GM12872 (cell line): ENCODE data around the gene PMIS2.

Source experiments
- TF ChIP-seq, protein P1 (sequence below): IDR thresholded peaks from 3 replicates; pipeline ENCODE4 v1.5.1; 2011; ENCODE audit warnings: low read depth, mild to moderate bottlenecking, low read length, moderate library complexity; ENCODE audit not compliant: insufficient read depth

Gene PMIS2

DNA sequence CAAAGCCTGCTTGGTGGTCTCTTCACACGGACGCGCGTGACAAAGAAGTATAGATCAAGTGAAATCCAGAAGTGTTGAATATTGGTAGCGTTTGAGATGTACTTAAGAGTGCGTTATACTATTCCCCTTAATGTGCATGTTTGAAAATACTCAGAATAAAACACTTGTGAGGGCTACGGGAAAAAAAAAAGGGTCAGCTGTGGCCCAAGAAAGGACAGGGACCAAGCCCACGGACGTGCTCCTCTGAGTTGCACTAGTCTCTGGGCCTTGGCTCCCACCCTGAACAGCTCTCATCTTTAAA is 42.2 kb downstream of the PMIS2 start:
- TF ChIP-seq, protein P1, sequence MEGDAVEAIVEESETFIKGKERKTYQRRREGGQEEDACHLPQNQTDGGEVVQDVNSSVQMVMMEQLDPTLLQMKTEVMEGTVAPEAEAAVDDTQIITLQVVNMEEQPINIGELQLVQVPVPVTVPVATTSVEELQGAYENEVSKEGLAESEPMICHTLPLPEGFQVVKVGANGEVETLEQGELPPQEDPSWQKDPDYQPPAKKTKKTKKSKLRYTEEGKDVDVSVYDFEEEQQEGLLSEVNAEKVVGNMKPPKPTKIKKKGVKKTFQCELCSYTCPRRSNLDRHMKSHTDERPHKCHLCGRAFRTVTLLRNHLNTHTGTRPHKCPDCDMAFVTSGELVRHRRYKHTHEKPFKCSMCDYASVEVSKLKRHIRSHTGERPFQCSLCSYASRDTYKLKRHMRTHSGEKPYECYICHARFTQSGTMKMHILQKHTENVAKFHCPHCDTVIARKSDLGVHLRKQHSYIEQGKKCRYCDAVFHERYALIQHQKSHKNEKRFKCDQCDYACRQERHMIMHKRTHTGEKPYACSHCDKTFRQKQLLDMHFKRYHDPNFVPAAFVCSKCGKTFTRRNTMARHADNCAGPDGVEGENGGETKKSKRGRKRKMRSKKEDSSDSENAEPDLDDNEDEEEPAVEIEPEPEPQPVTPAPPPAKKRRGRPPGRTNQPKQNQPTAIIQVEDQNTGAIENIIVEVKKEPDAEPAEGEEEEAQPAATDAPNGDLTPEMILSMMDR = no peak

DNA sequence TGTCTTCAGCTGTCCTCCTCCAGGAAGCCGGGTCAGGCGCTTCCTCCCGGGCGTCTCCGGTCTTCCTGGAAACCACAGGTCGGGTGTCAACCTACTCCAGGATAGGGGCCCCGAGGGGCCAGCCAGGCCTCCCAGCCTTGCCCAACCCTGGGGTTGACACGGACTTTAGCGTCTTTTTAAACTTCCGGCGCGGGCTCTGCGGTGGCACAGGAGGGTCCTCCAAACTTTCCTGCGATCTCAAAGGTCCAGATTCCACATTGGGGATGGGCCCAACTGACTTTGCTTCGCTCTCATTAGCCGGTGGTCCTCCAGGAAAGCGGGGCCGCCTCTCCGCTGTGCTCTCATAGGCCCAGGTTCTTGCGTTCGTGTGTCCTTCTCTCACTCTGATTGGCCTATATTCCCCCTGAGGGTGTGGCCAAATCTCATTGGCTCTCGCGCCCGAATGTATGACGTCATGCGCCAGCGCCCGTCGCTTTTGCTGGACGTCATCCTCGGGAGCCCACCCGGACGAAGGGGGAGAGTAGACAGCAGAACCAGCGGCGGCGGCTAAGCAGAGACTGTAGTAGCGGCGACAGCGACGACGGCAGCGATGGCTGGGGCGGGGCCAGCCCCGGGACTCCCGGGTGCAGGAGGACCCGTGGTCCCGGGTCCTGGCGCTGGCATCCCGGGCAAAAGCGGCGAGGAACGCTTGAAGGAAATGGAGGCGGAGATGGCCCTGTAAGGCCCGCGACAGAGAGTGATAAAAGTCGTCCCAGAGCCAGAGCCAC is 42.8 kb downstream of the PMIS2 start, which contains the start of gene RBM42:
Gene RBM42, plus strand, starts transcription at position 472 of the 767 bp plus-strand sequence. Its CDS starts 118 bp downstream, at position 590.
- TF ChIP-seq, protein P1 = no peak

DNA sequence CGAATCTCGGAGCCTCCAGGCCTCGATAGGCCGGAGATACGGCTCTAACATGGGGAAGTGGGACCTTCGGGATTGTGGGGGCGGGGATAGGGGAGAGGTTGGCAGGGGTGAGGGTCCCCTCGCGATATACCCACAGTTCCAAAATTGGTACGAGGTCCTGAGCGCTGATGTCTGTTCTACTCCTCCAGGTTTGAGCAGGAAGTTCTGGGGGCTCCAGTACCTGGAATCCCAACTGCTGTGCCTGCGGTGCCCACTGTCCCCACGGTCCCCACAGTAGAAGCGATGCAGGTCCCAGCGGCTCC is 43.3 kb downstream of the PMIS2 start:
- TF ChIP-seq, protein P1 = no peak

DNA sequence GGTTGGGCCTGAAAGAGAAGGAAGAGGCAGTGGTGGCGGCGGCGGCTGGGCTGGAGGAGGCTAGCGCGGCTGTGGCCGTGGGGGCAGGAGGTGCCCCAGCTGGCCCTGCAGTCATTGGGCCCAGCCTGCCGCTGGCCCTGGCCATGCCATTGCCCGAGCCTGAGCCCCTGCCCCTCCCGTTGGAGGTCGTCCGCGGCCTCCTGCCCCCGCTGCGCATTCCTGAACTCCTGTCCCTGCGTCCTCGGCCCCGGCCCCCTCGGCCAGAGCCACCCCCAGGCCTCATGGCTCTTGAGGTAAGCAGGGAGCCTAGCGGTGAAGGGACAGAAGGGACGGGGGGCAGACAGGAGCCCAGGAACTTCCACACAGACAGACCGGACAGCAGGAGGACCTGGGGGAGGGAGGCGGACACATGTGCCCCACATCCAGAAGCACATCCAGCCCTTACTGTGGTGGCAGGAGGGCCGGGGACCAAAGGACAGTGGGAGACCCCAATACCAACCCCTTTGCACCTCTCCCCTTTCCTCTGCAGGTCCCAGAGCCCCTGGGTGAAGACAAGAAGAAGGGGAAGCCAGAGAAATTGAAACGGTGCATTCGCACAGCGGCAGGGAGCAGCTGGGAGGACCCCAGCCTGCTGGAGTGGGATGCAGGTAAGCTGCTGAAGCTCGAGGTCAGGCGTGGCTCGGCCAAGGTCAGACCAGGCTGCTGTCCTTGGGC is 47.9 kb downstream of the PMIS2 start:
- TF ChIP-seq, protein P1 = no peak

DNA sequence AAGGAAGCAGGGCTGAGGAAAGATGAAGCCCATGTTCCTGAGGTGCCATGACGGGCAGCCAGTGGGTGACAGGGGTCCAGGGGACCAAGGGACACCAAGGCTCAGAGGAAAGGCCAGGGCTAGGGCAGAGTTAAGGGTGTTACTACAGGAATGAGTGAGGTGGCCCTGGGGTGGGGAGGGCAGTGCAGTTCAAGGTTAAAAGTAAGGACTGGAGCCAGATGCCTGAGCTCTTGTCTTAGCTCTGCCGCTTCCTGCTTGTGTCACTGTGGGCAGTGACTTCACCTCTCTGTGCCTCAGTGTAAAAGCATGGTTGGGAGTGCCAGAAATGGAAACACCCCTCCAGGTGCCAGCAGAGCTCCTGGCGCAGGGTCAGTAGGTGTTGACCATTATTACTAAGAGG is 50.7 kb downstream of the PMIS2 start:
- TF ChIP-seq, protein P1 = no peak
